SK-N-SH treated with all-trans-retinoic acid at 6 μM for 48 hours (cell line): ENCODE data around the gene CTIF.

Experiments used
- ARNTL ChIP-seq: fragments of 450-650 bp; formaldehyde crosslinking; IDR thresholded peaks from 2 replicates; pipeline ENCODE4 v1.5.0; 2020; ENCODE audit warnings: low read depth, mild to moderate bottlenecking, moderate library complexity, borderline replicate concordance
- ESRRG ChIP-seq: fragments of 250-450 bp; sonication (Bioruptor Pico); IDR thresholded peaks from 2 replicates; pipeline ENCODE4 v1.6.1; 2021; ENCODE audit warnings: mild to moderate bottlenecking
- PATZ1 ChIP-seq: fragments of 250-450 bp; sonication (Bioruptor Pico); IDR thresholded peaks from 2 replicates; pipeline ENCODE4 v1.8.0; 2020; ENCODE audit warnings: mild to moderate bottlenecking, moderate library complexity, borderline replicate concordance
- POU6F1 ChIP-seq: fragments of 250-450 bp; sonication (Bioruptor Pico); IDR thresholded peaks from 2 replicates; pipeline ENCODE4 v1.8.0; 2021; ENCODE audit warnings: low read depth, mild to moderate bottlenecking, moderate library complexity, borderline replicate concordance
- SNAI2 ChIP-seq: fragments of 250-450 bp; sonication (Bioruptor Pico); IDR thresholded peaks from 2 replicates; pipeline ENCODE4 v1.5.0; 2020; ENCODE audit warnings: mild to moderate bottlenecking, moderate library complexity
- TOX ChIP-seq: fragments of 250-450 bp; sonication (Bioruptor Pico); IDR thresholded peaks from 2 replicates; pipeline ENCODE4 v1.8.0; 2021; ENCODE audit warnings: mild to moderate bottlenecking, moderate library complexity, borderline replicate concordance
- ZFP30 ChIP-seq: fragments of 450-650 bp; formaldehyde crosslinking; IDR thresholded peaks from 2 replicates; pipeline ENCODE4 v1.5.0; 2022; ENCODE audit warnings: mild to moderate bottlenecking, moderate library complexity
- ZNF565 ChIP-seq: fragments of 450-650 bp; formaldehyde crosslinking; conservative IDR thresholded peaks from 2 replicates; pipeline ENCODE4 v1.5.0; 2020; ENCODE audit warnings: low read depth, mild to moderate bottlenecking, moderate library complexity
- ZNF70 ChIP-seq: fragments of 450-650 bp; formaldehyde crosslinking; IDR thresholded peaks from 2 replicates; pipeline ENCODE4 v1.5.0; 2020; ENCODE audit warnings: mild to moderate bottlenecking, moderate library complexity

- TF ChIP-seq ARNTL (CRISPR knock-in tag) = no peak
- no peak for TF ChIP-seq PATZ1
- no peak for TF ChIP-seq SNAI2 (CRISPR knock-in tag)
- TF ChIP-seq POU6F1 (CRISPR knock-in tag) = no peak
- TF ChIP-seq ZNF565 (CRISPR knock-in tag) = no peak
- no peak for TF ChIP-seq ESRRG (CRISPR knock-in tag)
- no peak for TF ChIP-seq ZNF70 (CRISPR knock-in tag)
- no peak for TF ChIP-seq ZFP30 (CRISPR knock-in tag)
- no peak for TF ChIP-seq TOX
Measured at GRCh38 chr18:48721312-48721711, 182.5 kb downstream of the CTIF start.
